Stimulated activated CD4-positive, alpha-beta T cell treated with anti-CD3 and anti-CD28 coated beads, Interleukin-12 subunit alpha, Interleukin-12 subunit beta, amount 100 ng/mL, for 48 hours (primary cell): ENCODE data around the gene ILRUN.
"Not testable (repeated sequence)": the region's sequence is repeated elsewhere in the genome, so short reads cannot be mapped to it uniquely, and the experiment has no call there.

Experiments
- DNase-seq, 3 donors: peaks; one replicate each; pipeline ENCODE4 v3.0.0-alpha.2; 2020; ENCODE audit warnings: low read depth in 2 of 3, low spot score in 1 of 3

ILRUN gene

GRCh38 chr6:34696739-34697543 lies at the start of gene ILRUN:
TSS of gene ILRUN (minus strand) at chr6:34696767. CDS start at chr6:34696603, 164 bp downstream.
- DNase-seq: peak; percentile 89 to 96 (median 96)

DNA sequence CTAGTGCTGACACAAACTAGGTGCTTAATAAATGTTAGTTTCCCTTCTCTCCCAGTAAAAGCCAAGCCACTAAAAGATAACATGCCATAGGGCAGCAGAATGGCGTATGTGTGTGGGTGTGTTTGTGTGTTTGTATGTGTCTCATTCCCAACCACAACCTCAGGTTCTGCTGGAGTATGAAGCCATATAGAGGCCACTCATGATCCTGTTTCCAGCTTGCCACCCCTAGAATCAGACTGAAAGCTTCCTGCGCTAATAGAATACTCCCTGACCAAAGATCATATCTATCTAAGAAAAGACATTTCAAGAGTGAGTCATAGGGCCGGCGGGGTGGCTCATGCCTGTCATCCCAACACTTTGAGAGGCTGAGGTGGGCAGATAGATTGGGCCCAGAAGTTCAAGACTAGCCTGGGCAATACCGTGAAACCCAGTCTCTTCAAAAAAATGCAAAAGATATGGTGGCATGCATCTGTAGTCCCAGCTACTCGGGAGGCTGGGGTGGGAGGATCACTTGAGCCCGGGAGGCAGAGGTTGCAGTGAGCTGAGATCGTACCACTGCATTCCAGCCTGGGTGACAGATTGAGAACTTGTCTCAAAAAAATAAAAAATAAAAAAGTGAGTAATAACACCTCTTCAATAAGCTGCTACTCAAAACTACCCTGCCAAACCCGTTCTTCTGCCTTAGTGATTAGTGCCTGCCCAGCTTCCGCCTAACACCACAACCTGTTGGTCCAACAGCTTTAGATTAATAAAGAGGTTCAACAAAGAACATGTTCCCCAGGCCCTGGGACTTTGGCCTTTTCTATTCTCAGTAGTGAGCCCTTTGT lies 48.9 kb upstream of the ILRUN start:
- peak in 1 of 3 donors; percentile 6 for DNase-seq

- DNase-seq: not testable (repeated sequence)
Observed at GRCh38 chr6:34744294-34744647, 47.7 kb upstream of the ILRUN start.

GRCh38 chr6:34743625-34744293 lies 47.2 kb upstream of the ILRUN start:
- DNase-seq: no peak

DNA sequence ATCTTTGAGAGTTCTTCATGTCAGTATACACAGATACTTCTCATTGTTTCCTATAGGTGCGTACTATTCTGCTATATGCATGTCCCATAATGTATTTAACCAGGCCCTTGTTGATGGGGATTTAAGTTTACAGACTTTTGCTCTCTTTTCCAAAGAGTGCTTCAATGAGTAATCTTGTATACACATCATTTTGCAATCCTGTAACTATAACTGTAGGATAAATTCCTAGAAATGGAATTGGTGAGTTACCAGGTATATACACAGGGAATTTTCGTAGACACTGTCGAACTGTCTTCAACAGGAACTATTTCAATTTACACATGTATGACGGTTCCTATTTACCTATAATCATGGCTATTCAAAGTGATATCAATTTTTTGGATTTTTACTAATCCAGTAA lies 45.5 kb upstream of the ILRUN start:
- DNase-seq: no peak

- DNase-seq: no peak
Observed at GRCh38 chr6:34736823-34737222, 40.3 kb upstream of the ILRUN start.

GRCh38 chr6:34731393-34732060 lies 35.0 kb upstream of the ILRUN start:
- no peak for DNase-seq

- DNase-seq: no peak
Observed at GRCh38 chr6:34729631-34730470, 33.3 kb upstream of the ILRUN start.

DNA sequence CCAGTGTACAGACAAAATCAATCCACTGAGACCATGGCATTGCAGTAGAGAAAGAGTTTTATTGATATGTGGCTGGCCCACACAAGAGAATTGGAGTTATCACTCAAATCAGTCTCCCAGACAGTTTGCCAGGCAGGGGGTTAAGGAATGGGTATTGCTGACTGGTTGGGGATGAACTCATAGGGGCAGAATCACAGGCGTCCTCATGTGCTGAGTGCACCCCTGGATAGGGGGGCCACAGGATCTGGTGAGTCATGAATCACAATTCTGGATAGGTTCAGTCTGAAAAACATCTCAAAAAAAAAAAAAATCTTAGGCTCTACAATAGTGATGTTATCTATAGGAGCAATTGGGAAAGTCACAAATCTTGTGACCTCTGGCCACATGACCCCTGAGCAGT lies 29.5 kb upstream of the ILRUN start:
- DNase-seq: no peak

DNA sequence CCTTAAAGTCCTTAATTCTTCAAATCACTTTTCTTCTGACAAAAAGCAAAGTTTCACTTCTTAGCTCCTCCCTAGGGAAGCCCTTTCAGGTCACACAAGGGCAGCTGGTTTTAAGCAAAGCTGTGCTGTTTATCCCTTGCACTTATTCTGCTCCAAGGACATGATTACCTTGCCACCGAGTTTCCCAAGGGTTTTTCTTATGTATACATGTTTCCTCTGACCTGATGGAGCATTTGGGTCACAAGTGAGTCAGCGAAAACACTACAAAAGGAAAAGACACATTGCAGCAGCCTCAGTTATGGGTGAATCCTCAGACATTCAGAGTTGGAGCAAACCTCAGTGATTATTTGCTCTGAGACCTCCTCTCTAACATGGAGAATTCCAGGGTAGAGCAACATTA lies 26.6 kb upstream of the ILRUN start:
- DNase-seq: no peak

GRCh38 chr6:34722451-34722850 lies 25.9 kb upstream of the ILRUN start:
- no peak for DNase-seq

GRCh38 chr6:34720160-34720559 lies 23.6 kb upstream of the ILRUN start:
- DNase-seq: not testable (repeated sequence)

- DNase-seq: not testable (repeated sequence)
Observed at GRCh38 chr6:34719646-34720045, 23.1 kb upstream of the ILRUN start.

DNA sequence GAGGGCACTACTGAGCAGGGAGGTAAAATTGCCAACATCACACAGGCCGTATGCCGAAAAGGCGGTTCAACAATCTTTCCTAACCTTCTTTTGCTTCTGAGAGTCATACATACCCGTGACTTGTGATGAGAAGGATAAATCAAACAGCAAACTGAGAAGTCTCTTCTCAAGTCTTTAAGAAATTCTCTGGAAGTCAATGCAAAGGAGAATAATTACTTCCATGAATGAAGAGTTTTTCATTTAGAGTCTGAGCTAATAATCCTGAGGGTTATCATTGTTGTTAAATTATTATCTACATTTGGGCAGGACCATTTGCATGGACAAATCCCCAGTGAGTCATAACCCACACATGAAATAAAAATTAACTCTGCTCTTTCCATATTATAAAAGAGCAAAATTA lies 22.4 kb upstream of the ILRUN start:
- DNase-seq: no peak

- no peak for DNase-seq
Observed at GRCh38 chr6:34717466-34717865, 20.9 kb upstream of the ILRUN start.

DNA sequence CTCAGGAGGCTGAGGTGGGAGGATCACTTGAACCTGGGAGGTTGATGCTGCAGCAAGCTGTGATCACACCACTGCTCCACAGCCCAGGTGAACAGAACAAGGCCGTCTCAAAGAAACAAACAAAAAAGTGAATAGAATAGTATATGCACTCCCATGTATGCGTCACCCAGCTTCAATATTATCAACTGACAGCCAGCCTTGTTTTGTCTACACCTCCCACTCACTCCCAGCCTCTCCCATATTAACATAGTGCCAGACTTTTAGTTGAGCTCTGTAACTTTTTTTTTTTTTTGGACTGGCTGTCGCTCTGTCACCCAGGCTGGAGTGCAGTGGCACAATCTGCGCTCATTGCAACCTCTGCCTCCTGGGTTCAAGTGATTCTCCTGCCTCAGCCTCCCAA lies 18.1 kb upstream of the ILRUN start:
- DNase-seq: no peak

DNA sequence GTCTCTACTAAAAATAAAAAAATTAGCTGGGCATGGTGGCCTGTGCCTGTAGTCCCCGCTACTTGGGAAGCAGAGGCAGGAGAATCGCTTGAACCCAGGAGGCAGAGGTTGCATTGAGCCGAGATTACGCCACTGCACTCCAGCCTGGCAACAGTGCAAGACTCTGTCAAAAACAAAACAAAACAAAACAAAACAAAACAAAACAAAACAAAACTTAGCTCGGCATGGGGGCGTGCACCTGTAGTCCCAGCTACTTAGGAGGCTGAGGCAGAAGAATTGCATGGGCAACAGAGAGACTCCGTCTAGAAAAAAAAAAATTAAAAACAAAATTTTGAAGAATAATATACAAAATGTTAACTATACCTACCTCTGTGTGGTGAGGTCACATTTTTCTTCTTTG lies 16.3 kb upstream of the ILRUN start:
- DNase-seq: not testable (repeated sequence)

- no peak for DNase-seq
Observed at GRCh38 chr6:34709386-34709785, 12.8 kb upstream of the ILRUN start.

DNA sequence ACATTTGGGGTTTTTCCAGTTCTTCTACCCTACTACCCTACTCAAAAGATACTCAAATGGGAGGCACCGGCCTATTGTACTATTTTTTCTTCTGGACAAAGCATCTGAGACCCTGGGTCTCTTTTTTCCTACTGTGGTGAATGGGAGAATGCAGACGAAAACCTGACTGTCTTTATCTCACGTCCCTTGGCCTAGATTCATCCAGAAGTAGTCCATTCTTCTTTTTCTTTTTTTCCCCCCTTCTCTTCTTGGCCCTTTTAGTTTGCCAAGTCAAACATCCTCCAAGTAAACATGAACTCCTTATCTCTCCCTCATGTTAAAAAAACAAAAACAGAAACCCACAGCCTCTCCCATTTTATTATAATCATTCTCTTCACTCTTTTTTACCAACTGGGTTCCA lies 8.7 kb upstream of the ILRUN start:
- no peak for DNase-seq

DNA sequence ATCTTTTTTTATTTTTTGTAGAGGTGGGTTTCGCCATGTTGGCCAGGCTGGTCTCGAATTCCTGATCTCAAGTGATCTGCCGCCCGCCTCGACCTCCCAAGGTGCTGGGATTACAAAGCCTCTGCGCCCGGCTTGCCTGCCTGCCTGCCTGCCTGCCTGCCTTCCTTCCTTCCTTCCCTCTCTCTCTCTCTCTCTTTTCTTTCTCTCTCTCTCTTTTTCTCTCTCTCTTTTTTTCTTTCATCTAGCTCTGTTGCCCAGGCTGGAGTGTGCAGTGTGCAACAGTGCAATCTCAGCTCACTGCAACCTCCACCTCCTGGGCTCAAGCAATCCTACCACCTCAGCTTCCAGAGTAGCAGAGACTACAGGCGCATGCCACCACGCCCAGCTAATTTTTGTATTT lies 4.6 kb upstream of the ILRUN start:
- no peak for DNase-seq
